Measurements from ENCODE around the gene DCLK2.

DNA sequence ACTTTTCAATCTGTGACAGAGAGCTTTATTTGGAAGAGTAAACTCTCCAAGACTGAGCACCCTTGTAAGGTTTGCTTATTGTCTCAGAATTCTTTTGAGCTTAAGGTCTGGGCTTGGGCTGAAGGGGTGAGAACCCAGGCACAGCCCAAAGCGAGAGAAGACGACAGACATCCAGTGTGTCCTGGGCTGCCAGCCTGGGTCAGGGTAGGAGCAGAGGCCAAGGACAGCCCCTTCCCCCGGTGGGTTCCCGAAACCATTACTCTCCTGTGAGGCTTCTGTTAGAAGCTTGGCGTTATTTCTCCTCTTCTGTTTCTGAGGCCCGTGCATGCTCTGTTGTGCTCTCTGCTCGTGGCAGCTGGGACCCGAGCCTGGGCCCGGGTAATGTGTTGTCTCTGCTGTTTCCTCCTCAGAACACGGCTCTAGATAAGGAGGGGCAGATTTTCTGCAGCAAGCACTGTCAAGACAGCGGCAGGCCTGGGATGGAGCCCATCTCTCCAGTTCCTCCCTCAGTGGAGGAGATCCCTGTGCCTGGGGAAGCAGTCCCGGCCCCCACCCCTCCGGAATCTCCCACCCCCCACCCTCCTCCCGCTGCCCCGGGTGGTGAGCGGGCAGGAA lies 177.5 kb downstream of the DCLK2 start:
- TF ChIP-seq, protein P1, sequence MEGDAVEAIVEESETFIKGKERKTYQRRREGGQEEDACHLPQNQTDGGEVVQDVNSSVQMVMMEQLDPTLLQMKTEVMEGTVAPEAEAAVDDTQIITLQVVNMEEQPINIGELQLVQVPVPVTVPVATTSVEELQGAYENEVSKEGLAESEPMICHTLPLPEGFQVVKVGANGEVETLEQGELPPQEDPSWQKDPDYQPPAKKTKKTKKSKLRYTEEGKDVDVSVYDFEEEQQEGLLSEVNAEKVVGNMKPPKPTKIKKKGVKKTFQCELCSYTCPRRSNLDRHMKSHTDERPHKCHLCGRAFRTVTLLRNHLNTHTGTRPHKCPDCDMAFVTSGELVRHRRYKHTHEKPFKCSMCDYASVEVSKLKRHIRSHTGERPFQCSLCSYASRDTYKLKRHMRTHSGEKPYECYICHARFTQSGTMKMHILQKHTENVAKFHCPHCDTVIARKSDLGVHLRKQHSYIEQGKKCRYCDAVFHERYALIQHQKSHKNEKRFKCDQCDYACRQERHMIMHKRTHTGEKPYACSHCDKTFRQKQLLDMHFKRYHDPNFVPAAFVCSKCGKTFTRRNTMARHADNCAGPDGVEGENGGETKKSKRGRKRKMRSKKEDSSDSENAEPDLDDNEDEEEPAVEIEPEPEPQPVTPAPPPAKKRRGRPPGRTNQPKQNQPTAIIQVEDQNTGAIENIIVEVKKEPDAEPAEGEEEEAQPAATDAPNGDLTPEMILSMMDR (IDR thresholded peaks at IDR 0.05), result no peak
- no peak for TF ChIP-seq EZH2 (IDR thresholded peaks at IDR 0.05; ENCODE audit: borderline replicate concordance, insufficient read depth, low read depth, low read length, poor library complexity, severe bottlenecking)
